ENCODE results near the gene PRKD3.

Gene PRKD3

GRCh38 chr2:37322368-37322767, 2.3 kb downstream of the PRKD3 start:
- TF ChIP-seq POLR2AphosphoS5 (IDR thresholded peaks at IDR 0.05; ENCODE audit: low read depth): no peak
- no peak for TF ChIP-seq SPI1 (IDR thresholded peaks at IDR 0.05; ENCODE audit: borderline replicate concordance, low read depth)
- TF ChIP-seq, protein P1, sequence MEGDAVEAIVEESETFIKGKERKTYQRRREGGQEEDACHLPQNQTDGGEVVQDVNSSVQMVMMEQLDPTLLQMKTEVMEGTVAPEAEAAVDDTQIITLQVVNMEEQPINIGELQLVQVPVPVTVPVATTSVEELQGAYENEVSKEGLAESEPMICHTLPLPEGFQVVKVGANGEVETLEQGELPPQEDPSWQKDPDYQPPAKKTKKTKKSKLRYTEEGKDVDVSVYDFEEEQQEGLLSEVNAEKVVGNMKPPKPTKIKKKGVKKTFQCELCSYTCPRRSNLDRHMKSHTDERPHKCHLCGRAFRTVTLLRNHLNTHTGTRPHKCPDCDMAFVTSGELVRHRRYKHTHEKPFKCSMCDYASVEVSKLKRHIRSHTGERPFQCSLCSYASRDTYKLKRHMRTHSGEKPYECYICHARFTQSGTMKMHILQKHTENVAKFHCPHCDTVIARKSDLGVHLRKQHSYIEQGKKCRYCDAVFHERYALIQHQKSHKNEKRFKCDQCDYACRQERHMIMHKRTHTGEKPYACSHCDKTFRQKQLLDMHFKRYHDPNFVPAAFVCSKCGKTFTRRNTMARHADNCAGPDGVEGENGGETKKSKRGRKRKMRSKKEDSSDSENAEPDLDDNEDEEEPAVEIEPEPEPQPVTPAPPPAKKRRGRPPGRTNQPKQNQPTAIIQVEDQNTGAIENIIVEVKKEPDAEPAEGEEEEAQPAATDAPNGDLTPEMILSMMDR (IDR thresholded peaks at IDR 0.05; ENCODE audit: insufficient read depth, low read length): no peak
- no peak for TF ChIP-seq GABPA (IDR thresholded peaks at IDR 0.05; ENCODE audit: low read depth)
- TF ChIP-seq, protein P2, sequence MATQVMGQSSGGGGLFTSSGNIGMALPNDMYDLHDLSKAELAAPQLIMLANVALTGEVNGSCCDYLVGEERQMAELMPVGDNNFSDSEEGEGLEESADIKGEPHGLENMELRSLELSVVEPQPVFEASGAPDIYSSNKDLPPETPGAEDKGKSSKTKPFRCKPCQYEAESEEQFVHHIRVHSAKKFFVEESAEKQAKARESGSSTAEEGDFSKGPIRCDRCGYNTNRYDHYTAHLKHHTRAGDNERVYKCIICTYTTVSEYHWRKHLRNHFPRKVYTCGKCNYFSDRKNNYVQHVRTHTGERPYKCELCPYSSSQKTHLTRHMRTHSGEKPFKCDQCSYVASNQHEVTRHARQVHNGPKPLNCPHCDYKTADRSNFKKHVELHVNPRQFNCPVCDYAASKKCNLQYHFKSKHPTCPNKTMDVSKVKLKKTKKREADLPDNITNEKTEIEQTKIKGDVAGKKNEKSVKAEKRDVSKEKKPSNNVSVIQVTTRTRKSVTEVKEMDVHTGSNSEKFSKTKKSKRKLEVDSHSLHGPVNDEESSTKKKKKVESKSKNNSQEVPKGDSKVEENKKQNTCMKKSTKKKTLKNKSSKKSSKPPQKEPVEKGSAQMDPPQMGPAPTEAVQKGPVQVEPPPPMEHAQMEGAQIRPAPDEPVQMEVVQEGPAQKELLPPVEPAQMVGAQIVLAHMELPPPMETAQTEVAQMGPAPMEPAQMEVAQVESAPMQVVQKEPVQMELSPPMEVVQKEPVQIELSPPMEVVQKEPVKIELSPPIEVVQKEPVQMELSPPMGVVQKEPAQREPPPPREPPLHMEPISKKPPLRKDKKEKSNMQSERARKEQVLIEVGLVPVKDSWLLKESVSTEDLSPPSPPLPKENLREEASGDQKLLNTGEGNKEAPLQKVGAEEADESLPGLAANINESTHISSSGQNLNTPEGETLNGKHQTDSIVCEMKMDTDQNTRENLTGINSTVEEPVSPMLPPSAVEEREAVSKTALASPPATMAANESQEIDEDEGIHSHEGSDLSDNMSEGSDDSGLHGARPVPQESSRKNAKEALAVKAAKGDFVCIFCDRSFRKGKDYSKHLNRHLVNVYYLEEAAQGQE (IDR thresholded peaks at IDR 0.05; ENCODE audit: insufficient replicate concordance, low read depth): no peak
- H3K4me3 ChIP-seq (replicated peaks; ENCODE audit: insufficient read depth, low read length): no peak overlapping the region
- H3K27me3 ChIP-seq (ENCODE audit: insufficient read depth, poor library complexity, severe bottlenecking): no peaks in the 10 kb centered on the region
- no peak for DNase-seq (ENCODE audit: low read depth in 1 of 2, low spot score in 1 of 2)
- H3K27ac ChIP-seq (replicated peaks): no peak overlapping the region

DNA sequence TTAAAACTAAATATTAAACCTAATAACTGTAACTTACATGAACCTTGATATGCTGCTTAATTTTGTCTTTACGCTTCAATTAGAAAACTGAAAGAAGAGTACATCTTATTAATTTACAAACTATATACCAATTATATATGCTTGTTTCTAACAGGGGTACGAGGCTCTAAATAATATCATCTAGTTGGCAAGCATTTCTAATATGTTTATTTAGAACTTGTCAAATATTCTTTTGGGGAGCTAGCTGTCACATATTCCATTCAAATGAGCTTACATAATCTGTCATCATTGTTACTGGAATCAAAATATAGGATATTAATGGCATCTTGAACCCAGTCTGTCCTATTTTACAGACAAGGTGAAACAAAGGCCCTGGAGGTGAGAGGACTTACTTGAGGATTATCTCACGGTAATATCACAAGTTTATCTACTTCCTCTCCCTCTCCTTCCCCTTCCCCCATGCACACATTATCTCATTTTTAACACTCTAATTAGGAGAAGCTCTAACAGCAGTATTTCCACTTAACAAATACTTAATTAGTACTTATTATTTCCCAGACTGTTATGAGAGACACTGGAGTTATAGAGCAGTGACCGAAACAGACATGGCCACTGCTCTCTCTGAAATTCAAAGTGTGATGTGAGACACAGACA, 3.5 kb downstream of the PRKD3 start:
- H3K27ac ChIP-seq (replicated peaks): no peak overlapping the region
- DNase-seq (ENCODE audit: low read depth in 1 of 2, low spot score in 1 of 2): peak in 1 of 2 experiments; percentile 7
- H3K27me3 ChIP-seq (ENCODE audit: insufficient read depth, poor library complexity, severe bottlenecking): no peaks in the 10 kb centered on the region
- TF ChIP-seq POLR2AphosphoS5 (IDR thresholded peaks at IDR 0.05; ENCODE audit: low read depth): no peak
- TF ChIP-seq, protein P1 (IDR thresholded peaks at IDR 0.05; ENCODE audit: insufficient read depth, low read length): no peak
- TF ChIP-seq, protein P2 (IDR thresholded peaks at IDR 0.05; ENCODE audit: insufficient replicate concordance, low read depth): no peak
- TF ChIP-seq SPI1 (IDR thresholded peaks at IDR 0.05; ENCODE audit: borderline replicate concordance, low read depth): peak; percentile 71; the same call in 1 of the 2 replicates
- TF ChIP-seq GABPA (IDR thresholded peaks at IDR 0.05; ENCODE audit: low read depth): no peak
- H3K4me3 ChIP-seq (replicated peaks; ENCODE audit: insufficient read depth, low read length): no peak overlapping the region

GRCh38 chr2:37319754-37320609, 4.7 kb downstream of the PRKD3 start:
- TF ChIP-seq GABPA (IDR thresholded peaks at IDR 0.05; ENCODE audit: low read depth) (no peak), POLR2AphosphoS5 (IDR thresholded peaks at IDR 0.05; ENCODE audit: low read depth) (no peak)
- TF ChIP-seq, protein P2 (IDR thresholded peaks at IDR 0.05; ENCODE audit: insufficient replicate concordance, low read depth): no peak
- TF ChIP-seq, protein P1 (IDR thresholded peaks at IDR 0.05; ENCODE audit: insufficient read depth, low read length): no peak
- H3K4me3 ChIP-seq (replicated peaks; ENCODE audit: insufficient read depth, low read length): no peak overlapping the region
- H3K27ac ChIP-seq (replicated peaks): no peak overlapping the region

More at GRCh38 chr2:37319754-37320609, 4.7 kb downstream of the PRKD3 start:
- no peak for DNase-seq (ENCODE audit: low read depth in 1 of 2, low spot score in 1 of 2)
- no peaks in the 10 kb centered on the region for H3K27me3 ChIP-seq (ENCODE audit: insufficient read depth, poor library complexity, severe bottlenecking)

Data from HL-60 (cell line).